K562 (cell line): ENCODE data around the gene PCBP3. TPM values are rescaled to one million over a fixed set of nuclear protein-coding genes. Genes with fewer than 3 reads are reported as not detected.

Source experiments
- ATAC-seq: fragments of 200-7000 bp; cut with Tn5 transposase; 3 replicates; pipeline ENCODE4 v1.9.1; 2020; ENCODE audit warnings: moderate library complexity
- BruUV-seq: library from RNA; stranded (reverse); fragments of 400-500 nt; replicated peaks from 2 replicates; lab custom pipeline; 2021; lab: Mats Ljungman, UMichigan
- CTCF ChIA-PET: fragments of 300-600 bp; formaldehyde crosslinking; extraction: SDS; loops from one replicate; lab custom pipeline; 2021; ENCODE audit warnings: low intra/inter-chr PET ratio; lab: Yijun Ruan, JAX
- POLR2A ChIA-PET: fragments of 300-600, 350-650 bp; sonication (Branson Sonifier 250); formaldehyde crosslinking; extraction: SDS; loops from one replicate; lab custom pipeline; 2021; ENCODE audit warnings: antibody characterized with exemption, inconsistent platforms; lab: Yijun Ruan, JAX
- DNase-seq, 4 experiments: peaks; one replicate each; pipeline versions ENCODE4 v3.0.0 to v3.0.0-alpha.2; 2011 to 2018; ENCODE audit warnings: low spot score in 3 of 4, mixed read lengths in 3 of 4; ENCODE audit errors: extremely low read depth in 1 of 4
- FAIRE-seq: peaks from 2 replicates; lab custom pipeline; 2011; peaks lifted over from hg19 to GRCh38; lab: Jason Lieb, UNC
- H2AFZ ChIP-seq: 2 replicates; pipeline ENCODE4 v1.6.0; 2011; ENCODE audit warnings: low read depth, low read length, control low read depth, inconsistent platforms
- H3K27ac ChIP-seq: fragments of 200-600 bp; 3 replicates; pipeline ENCODE4 v1.8.0; 2011; ENCODE audit warnings: low read depth, mild to moderate bottlenecking, control low read depth, inconsistent platforms, low read length, moderate library complexity, mixed read lengths; ENCODE audit errors: extremely low read depth
- H3K27me3 ChIP-seq, 2 experiments: fragments of 300-600 bp in 1 of 2; 2 replicates in 1 of 2; 3 replicates in 1 of 2; pipeline versions ENCODE4 v1.6.0 to v1.8.0; 2011; ENCODE audit warnings: inconsistent platforms in 2 of 2, low read length in 2 of 2, mild to moderate bottlenecking in 1 of 2, mixed read lengths in 1 of 2, moderate library complexity in 1 of 2; ENCODE audit not compliant: control insufficient read depth in 2 of 2, insufficient read depth in 2 of 2
- H3K36me3 ChIP-seq: fragments of 300-600 bp; 3 replicates; pipeline ENCODE4 v1.8.0; 2011; ENCODE audit warnings: mild to moderate bottlenecking, low read length, inconsistent platforms; ENCODE audit not compliant: control insufficient read depth, insufficient read depth
- H3K4me1 ChIP-seq, 2 experiments: fragments of 200-600 bp in 1 of 2; replicated peaks in 1 of 2; 2 replicates in 1 of 2; 3 replicates in 1 of 2; pipeline versions ENCODE4 v1.5.1 to v1.8.0; 2011; ENCODE audit warnings: inconsistent platforms in 2 of 2, low read length in 2 of 2, mild to moderate bottlenecking in 1 of 2, mixed read lengths in 1 of 2, moderate library complexity in 1 of 2; ENCODE audit not compliant: control insufficient read depth in 2 of 2, insufficient read depth in 2 of 2
- H3K4me2 ChIP-seq: 2 replicates; pipeline ENCODE4 v1.6.1; 2011; ENCODE audit warnings: low read length, control low read depth, inconsistent platforms, mixed read lengths; ENCODE audit not compliant: insufficient read depth
- H3K4me3 ChIP-seq: fragments of 200-600 bp; sonication (generic), shearing (Covaris generic); 2 replicates; pipeline ENCODE4 v1.5.1; 2016; ENCODE audit warnings: control low read depth, inconsistent platforms
- H3K79me2 ChIP-seq: fragments of 200-600 bp; 3 replicates; pipeline ENCODE4 v1.8.0; 2011; ENCODE audit warnings: low read length, inconsistent platforms; ENCODE audit not compliant: control insufficient read depth, insufficient read depth
- H3K9ac ChIP-seq, 2 experiments: 2 replicates each; pipeline versions ENCODE4 v1.6.0 to v1.6.1; 2011; ENCODE audit warnings: low read depth in 2 of 2, low read length in 2 of 2, control low read depth in 1 of 2, inconsistent platforms in 1 of 2, mild to moderate bottlenecking in 1 of 2, mixed read lengths in 1 of 2; ENCODE audit not compliant: insufficient read depth in 1 of 2
- H3K9me1 ChIP-seq: one replicate; pipeline ENCODE4 v1.6.0; 2011; ENCODE audit warnings: inconsistent platforms, mild to moderate bottlenecking, low read length, moderate library complexity; ENCODE audit not compliant: control insufficient read depth, insufficient read depth
- H3K9me3 ChIP-seq: replicated peaks from 2 replicates; pipeline ENCODE4 v1.5.1; 2011; ENCODE audit warnings: low read depth, low read length, inconsistent platforms; ENCODE audit not compliant: control insufficient read depth, insufficient read depth
- H4K20me1 ChIP-seq: replicated peaks from 2 replicates; pipeline ENCODE4 v1.6.1; 2011; ENCODE audit warnings: low read length, inconsistent platforms, mixed read lengths; ENCODE audit not compliant: control insufficient read depth, insufficient read depth
- BACH1 ChIP-seq: fragments of 200-800 bp; sonication (Bioruptor generic); IDR thresholded peaks from 2 replicates; pipeline ENCODE4 v1.6.1; 2016; ENCODE audit warnings: missing genetic modification characterization, missing compliant biosample characterization
- NR3C1 ChIP-seq: sonication (generic); formaldehyde crosslinking; IDR thresholded peaks from 2 replicates; pipeline ENCODE4 v1.8.1; 2022; ENCODE audit warnings: missing genetic modification reagents
- POLR2G ChIP-seq: fragments of 200-400 bp; formaldehyde crosslinking; IDR thresholded peaks from 2 replicates; pipeline ENCODE4 v1.6.1; 2017; ENCODE audit warnings: low read depth, mild to moderate bottlenecking, antibody characterized with exemption, low read length, moderate library complexity
- SMAD3 ChIP-seq: fragments of 450-650 bp; formaldehyde crosslinking; conservative IDR thresholded peaks from 2 replicates; pipeline ENCODE4 v1.4.0; 2020; ENCODE audit warnings: mild to moderate bottlenecking
- SNIP1 ChIP-seq: fragments of 450-650 bp; IDR thresholded peaks from 2 replicates; pipeline ENCODE4 v1.7.1; 2017; ENCODE audit warnings: low read depth, mild to moderate bottlenecking
- SOX6 ChIP-seq: fragments of 450-650 bp; IDR thresholded peaks from 2 replicates; pipeline ENCODE4 v1.6.1; 2014; ENCODE audit warnings: mild to moderate bottlenecking
- SRSF3 ChIP-seq: fragments of 200-400 bp; formaldehyde crosslinking; IDR thresholded peaks from 2 replicates; pipeline ENCODE4 v1.6.1; 2016; ENCODE audit warnings: mild to moderate bottlenecking, low read length, moderate library complexity; ENCODE audit not compliant: insufficient read depth
- TCF7 ChIP-seq: sonication (generic); IDR thresholded peaks from 2 replicates; pipeline ENCODE4 v1.6.1; 2016; ENCODE audit warnings: antibody characterized with exemption, borderline replicate concordance
- USF2 ChIP-seq: sonication (generic); formaldehyde crosslinking; IDR thresholded peaks from 2 replicates; pipeline ENCODE4 v1.5.0; 2020; ENCODE audit warnings: missing genetic modification reagents
- ZMIZ1 ChIP-seq, 2 experiments: fragments of 150-350 bp in 1 of 2; IDR thresholded peaks; 2 replicates each; pipeline ENCODE4 v1.6.1; 2012 to 2016; ENCODE audit warnings: low read depth in 2 of 2, low read length in 2 of 2, mild to moderate bottlenecking in 1 of 2, moderate library complexity in 1 of 2
- WGBS: fragments of 100-300 bp; shearing (Covaris generic); methylation state at CpG from one replicate; pipeline ENCODE4 v1.1.6; 2016; ENCODE audit warnings: low coverage, mixed read lengths; ENCODE audit not compliant: insufficient coverage; ENCODE audit errors: missing lambda C conversion rate; 5-methylcytosine and 5-hydroxymethylcytosine counted together
- in situ Hi-C: fragments of 300-500 bp; cut with MboI; formaldehyde crosslinking; loops from 4 replicates; pipeline ENCODE4 v1.15.0; 2018; ENCODE audit warnings: inconsistent platforms, mixed read lengths
- intact Hi-C: fragments of 100-400 bp; cut with micrococcal nuclease; formaldehyde crosslinking; loops from 2 replicates; pipeline ENCODE4 v1.14.2; 2022
- polyA plus RNA-seq, 8 experiments: library from polyadenylated mRNA; depleted of rRNA in 4 of 8; stranded (reverse) in 5 of 8; unstranded in 3 of 8; fragments of >200 nt; fragmentation: Nextera tagmentation in 2 of 8; fragmentation: Illumina TruSeq in 1 of 8; extraction: Ambion mirVana in 2 of 8; extraction: Trizol in 1 of 8; gene quantifications; 2 replicates each; pipeline versions ENCODE4 v1.2.1 to v1.2.3, GENCODE V29; 2011 to 2014; ENCODE audit warnings: inconsistent platforms in 1 of 8, missing spikeins in 1 of 8
- total RNA-seq, 7 experiments: library from RNA; depleted of rRNA in 6 of 7; stranded (reverse); fragments of >200 nt in 6 of 7; fragmentation: Illumina TruSeq in 2 of 7; extraction: Trizol in 2 of 7; gene quantifications; 2 replicates each; pipeline versions ENCODE4 v1.2.1 to v1.2.3, GENCODE V29; 2011 to 2021; ENCODE audit warnings: low replicate concordance in 1 of 7
- TF ChIP-seq, protein P1 (sequence below): fragments of 450-650 bp; IDR thresholded peaks from one replicate; pipeline ENCODE4 v1.6.1; 2018; ENCODE audit warnings: mild to moderate bottlenecking, moderate library complexity; ENCODE audit not compliant: partially characterized antibody
- TF ChIP-seq, protein P2 (sequence below), 2 experiments: IDR thresholded peaks in 1 of 2; conservative IDR thresholded peaks in 1 of 2; 2 replicates each; pipeline ENCODE4 v1.6.1; 2016; ENCODE audit warnings: low read depth in 2 of 2, mild to moderate bottlenecking in 1 of 2, missing compliant biosample characterization in 1 of 2, missing genetic modification characterization in 1 of 2, moderate library complexity in 1 of 2
- TF ChIP-seq, protein P3 (sequence below): fragments of 450-650 bp; formaldehyde crosslinking; IDR thresholded peaks from 2 replicates; pipeline ENCODE4 v1.4.0; 2022; ENCODE audit warnings: missing genetic modification characterization

PCBP3 gene
- total and polyA plus RNA-seq, 9 of the 15 experiments (the other 6 are each of a cell fraction or from before 2014, with no cell fraction given): 0.18 TPM; not detected in 8

GRCh38 chr21:45740088-45740440 is 96.5 kb downstream of the PCBP3 start:
- FAIRE-seq (no peak), ATAC-seq (no peak), DNase-seq (no peak)
- 3% methylated on average over 8 of the region's 9 CpGs for WGBS
- H3K4me3 ChIP-seq: no peak overlapping the region
- H2AFZ ChIP-seq: no peak overlapping the region
- peaks cover 0 to 17% of the 10 kb centered on the region in 2 experiments; a peak in 2 of 5 replicates for H3K27me3 ChIP-seq
- H3K36me3 ChIP-seq: no peaks in the 10 kb centered on the region
- ChIA-PET CTCF (no interaction called here), POLR2A (no interaction called here)
- no peaks in the 10 kb centered on the region for H3K79me2 ChIP-seq
- H3K9ac ChIP-seq: no peak overlapping the region
- H3K4me2 ChIP-seq: no peak overlapping the region
- intact Hi-C loops (no loop called here), in situ Hi-C loops (no loop called here)
- H3K9me3 ChIP-seq: no peaks in the 10 kb centered on the region
- no peaks in the 10 kb centered on the region for H4K20me1 ChIP-seq
- H3K4me1 ChIP-seq: no peaks in the 10 kb centered on the region
- BruUV-seq: no TSS peak
- H3K27ac ChIP-seq: no peak overlapping the region
- H3K9me1 ChIP-seq: no peaks in the 10 kb centered on the region
- TF ChIP-seq POLR2G (no peak), SNIP1 (no peak), ZMIZ1 (IDR thresholded peaks at IDR 0.05; ENCODE audit: low read depth in 2 of 2, low read length in 2 of 2) (no peak), NR3C1 (CRISPR knock-in tag) (no peak), SOX6 (no peak), SMAD3 (CRISPR knock-in tag) (no peak), USF2 (CRISPR knock-in tag) (no peak), TCF7 (no peak), BACH1 (tag) (no peak), SRSF3 (no peak)
- TF ChIP-seq, protein P1, sequence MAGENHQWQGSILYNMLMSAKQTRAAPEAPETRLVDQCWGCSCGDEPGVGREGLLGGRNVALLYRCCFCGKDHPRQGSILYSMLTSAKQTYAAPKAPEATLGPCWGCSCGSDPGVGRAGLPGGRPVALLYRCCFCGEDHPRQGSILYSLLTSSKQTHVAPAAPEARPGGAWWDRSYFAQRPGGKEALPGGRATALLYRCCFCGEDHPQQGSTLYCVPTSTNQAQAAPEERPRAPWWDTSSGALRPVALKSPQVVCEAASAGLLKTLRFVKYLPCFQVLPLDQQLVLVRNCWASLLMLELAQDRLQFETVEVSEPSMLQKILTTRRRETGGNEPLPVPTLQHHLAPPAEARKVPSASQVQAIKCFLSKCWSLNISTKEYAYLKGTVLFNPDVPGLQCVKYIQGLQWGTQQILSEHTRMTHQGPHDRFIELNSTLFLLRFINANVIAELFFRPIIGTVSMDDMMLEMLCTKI: no peak
- TF ChIP-seq, protein P2, sequence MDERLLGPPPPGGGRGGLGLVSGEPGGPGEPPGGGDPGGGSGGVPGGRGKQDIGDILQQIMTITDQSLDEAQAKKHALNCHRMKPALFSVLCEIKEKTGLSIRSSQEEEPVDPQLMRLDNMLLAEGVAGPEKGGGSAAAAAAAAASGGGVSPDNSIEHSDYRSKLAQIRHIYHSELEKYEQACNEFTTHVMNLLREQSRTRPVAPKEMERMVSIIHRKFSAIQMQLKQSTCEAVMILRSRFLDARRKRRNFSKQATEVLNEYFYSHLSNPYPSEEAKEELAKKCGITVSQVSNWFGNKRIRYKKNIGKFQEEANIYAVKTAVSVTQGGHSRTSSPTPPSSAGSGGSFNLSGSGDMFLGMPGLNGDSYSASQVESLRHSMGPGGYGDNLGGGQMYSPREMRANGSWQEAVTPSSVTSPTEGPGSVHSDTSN (CRISPR knock-in tag; IDR thresholded peaks at IDR 0.05; ENCODE audit: low read depth): no peak
- TF ChIP-seq, protein P2 (tag; conservative IDR thresholded peaks at IDR 0.05; ENCODE audit: low read depth): no peak
- TF ChIP-seq, protein P3, sequence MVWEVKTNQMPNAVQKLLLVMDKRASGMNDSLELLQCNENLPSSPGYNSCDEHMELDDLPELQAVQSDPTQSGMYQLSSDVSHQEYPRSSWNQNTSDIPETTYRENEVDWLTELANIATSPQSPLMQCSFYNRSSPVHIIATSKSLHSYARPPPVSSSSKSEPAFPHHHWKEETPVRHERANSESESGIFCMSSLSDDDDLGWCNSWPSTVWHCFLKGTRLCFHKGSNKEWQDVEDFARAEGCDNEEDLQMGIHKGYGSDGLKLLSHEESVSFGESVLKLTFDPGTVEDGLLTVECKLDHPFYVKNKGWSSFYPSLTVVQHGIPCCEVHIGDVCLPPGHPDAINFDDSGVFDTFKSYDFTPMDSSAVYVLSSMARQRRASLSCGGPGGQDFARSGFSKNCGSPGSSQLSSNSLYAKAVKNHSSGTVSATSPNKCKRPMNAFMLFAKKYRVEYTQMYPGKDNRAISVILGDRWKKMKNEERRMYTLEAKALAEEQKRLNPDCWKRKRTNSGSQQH (CRISPR knock-in tag): no peak
